GM19452 (cell line): ENCODE measurements around the gene SNAPC2.

ENCODE experiments used
- ATAC-seq: cut with Tn5 transposase; IDR thresholded peaks from one replicate; pipeline ENCODE4 v1.9.1; 2021; ENCODE audit not compliant: unreplicated experiment

SNAPC2 gene

DNA sequence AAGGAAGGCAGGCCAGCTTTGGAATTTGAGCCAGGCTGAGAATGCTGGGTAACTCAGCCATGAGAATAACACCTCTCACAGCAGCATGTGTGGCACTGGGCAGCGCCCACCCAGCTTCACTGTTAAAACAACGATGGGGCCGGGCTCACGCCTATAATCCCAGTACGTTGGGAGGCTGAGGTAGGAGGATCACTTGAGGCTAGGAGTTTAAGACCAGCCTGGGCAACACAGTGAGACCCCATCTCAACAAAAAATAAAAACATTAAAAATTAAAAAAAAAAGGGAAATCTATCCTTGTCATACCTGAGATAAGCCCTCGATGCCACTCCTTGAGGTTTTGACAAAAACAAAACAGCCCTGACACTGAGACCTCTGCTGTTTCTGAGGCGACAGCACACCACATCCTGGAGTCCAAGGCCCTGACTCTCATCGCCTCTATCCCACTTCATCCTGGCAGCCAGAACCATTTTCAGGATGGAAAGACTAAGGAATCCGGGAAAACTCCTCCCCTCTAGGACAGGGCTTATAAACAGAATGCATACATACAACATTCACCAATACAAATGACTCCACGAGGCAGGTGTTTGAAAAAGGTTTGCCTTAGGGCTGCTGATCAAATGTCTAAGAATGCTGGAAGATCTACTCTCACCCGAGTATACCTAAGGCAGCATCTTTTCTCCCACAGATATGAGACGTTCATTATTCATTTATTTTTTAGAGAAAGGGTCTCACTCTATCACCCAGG lies 46.0 kb downstream of the SNAPC2 start:
- no peak for ATAC-seq

DNA sequence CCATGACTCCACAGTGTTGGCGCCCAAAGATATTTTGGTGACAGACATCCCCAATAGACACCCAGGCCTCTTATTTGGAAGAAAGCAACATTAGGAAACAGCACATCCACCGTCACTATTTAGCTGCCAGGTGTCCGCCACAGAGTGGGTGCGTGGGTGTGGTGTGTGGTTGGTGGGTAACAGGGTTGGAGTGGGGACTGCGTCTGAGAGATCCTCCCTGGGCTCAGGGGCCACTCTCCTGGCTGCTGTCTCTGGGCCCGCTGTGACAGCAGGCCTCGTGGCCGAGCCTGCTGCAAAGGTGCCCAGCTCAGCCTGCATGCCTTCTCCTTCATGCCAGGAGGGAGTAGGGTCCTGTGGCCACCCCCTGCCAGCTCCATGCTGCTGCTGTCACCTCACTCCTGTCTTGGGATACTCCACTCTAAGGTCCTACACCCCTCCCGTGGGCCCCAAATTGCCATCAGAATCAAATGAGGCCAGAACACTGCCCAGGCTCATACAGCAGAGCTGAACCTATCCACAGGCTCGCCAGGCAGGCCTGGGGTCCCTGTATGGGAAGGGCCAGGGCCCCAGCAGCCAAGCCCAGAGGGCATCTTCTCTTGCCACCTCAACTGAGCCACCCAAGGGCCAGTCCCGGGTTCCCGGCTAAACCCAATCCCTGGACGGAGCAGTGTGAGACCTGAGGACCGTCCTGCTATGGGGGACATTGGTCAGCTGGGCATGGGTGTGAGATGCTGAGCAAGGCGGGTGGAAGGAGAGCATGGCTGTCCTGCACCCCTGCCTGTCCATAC lies 48.1 kb downstream of the SNAPC2 start:
- no peak for ATAC-seq

- no peak for ATAC-seq
Measured at GRCh38 chr19:7968796-7969554, 48.8 kb downstream of the SNAPC2 start.

DNA sequence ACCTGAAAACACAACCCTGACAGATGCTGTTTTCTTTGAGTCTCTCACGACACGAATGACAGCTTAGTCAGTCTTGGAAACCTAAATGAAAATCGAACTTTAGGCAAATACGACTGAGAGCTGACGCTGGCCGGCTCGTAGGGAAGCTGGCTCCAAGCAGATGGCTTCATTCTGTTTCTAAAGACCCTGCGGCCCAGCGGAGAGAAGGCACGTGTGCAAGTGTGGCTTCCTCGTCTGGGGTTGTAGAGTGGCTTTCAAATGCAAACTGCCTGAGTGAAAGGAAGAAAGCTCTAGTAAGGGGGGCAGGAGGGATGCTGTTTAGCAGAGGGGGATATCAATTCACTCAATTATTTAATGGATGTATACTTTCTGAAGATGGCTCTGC lies 49.4 kb downstream of the SNAPC2 start:
- no peak for ATAC-seq

DNA sequence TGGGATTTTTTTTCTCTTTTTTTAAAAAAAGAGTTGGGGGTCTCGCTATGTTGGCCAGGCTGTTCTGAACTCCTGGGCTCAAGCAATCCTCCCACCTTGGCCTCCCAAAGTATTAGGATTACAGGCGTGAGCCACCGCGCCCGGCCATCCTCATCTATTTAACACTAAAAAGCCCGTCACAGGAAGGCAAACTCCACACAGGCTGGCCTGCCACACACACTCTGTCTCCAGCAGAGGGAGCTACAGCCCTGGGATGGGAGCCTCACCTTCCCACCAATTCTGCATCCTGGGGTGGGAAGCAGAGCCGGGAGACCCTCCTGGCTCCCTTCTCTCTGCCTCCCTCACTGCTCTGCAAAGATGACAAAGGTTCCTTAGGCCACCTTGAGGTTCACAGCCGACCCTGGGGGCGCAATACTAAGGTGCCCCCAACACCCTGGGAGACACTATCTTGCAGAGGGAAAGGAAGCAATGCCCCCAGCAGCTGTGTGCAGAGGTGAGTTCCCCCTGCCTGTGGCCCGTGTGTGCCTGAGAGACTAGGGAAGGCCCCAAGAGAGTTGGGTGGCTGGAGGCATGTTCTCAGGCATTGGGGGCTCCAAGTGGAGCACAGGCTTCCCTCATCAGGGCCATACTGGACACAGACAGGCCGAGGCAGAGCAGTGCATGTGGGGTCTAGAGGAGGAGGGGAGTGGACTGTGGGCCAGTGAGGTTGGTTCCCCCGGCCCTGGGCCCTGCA lies 50.7 kb downstream of the SNAPC2 start:
- no peak for ATAC-seq

- ATAC-seq: no peak
Measured at GRCh38 chr19:7971553-7972520, 51.7 kb downstream of the SNAPC2 start.
